Smooth muscle cell (in vitro differentiated cells): ENCODE results near the gene SNX6. TPM values are rescaled to one million over a fixed set of nuclear protein-coding genes. Genes with fewer than 3 reads are reported as not detected.
A peak's percentile ranks its signal among the peaks of the same experiment; 100 is the strongest.

Experiments
- DNase-seq: peaks from one replicate; lab custom pipeline; 2025; ENCODE audit not compliant: unreplicated experiment; lab: John Stamatoyannopoulos, UW
- H2AFZ ChIP-seq: fragments of 200-600 bp; sonication (generic); 2 replicates; pipeline ENCODE4 v1.6.0; 2016; ENCODE audit warnings: antibody characterized with exemption, low read depth, mild to moderate bottlenecking
- H3F3A ChIP-seq: fragments of 200-600 bp; sonication (generic); 2 replicates; pipeline ENCODE4 v1.6.0; 2017; ENCODE audit warnings: antibody characterized with exemption, low read depth
- H3K27ac ChIP-seq: fragments of 200-600 bp; sonication (generic); 2 replicates; pipeline ENCODE4 v1.5.1; 2016; ENCODE audit warnings: low read depth, mild to moderate bottlenecking
- H3K27me3 ChIP-seq: fragments of 200-600 bp; sonication (generic); 2 replicates; pipeline ENCODE4 v1.6.1; 2016; ENCODE audit warnings: low read depth, mild to moderate bottlenecking
- H3K36me3 ChIP-seq: fragments of 200-600 bp; sonication (generic); 2 replicates; pipeline ENCODE4 v1.5.1; 2016; ENCODE audit warnings: low read depth
- H3K4me1 ChIP-seq: fragments of 200-600 bp; sonication (generic); 2 replicates; pipeline ENCODE4 v1.5.1; 2016; ENCODE audit warnings: low read depth
- H3K4me2 ChIP-seq: fragments of 200-600 bp; sonication (generic); 2 replicates; pipeline ENCODE4 v1.6.0; 2016; ENCODE audit warnings: mild to moderate bottlenecking
- H3K4me3 ChIP-seq: fragments of 200-600 bp; sonication (generic); 2 replicates; pipeline ENCODE4 v1.5.1; 2016; ENCODE audit warnings: mild to moderate bottlenecking
- H3K79me2 ChIP-seq: fragments of 200-600 bp; sonication (generic); 2 replicates; pipeline ENCODE4 v1.6.0; 2016; ENCODE audit warnings: low read depth, mild to moderate bottlenecking
- H3K9ac ChIP-seq: fragments of 200-600 bp; sonication (generic); 2 replicates; pipeline ENCODE4 v1.6.0; 2016; ENCODE audit warnings: low read depth
- H3K9me3 ChIP-seq: fragments of 200-600 bp; sonication (generic); replicated peaks from 2 replicates; pipeline ENCODE4 v1.5.1; 2016; ENCODE audit warnings: low read depth
- H4K20me1 ChIP-seq: fragments of 200-600 bp; sonication (generic); 2 replicates; pipeline ENCODE4 v1.6.0; 2016; ENCODE audit warnings: low read depth
- WGBS: methylation state at CpG from one replicate; pipeline ENCODE4 v1.1.7; 2016; ENCODE audit warnings: low lambda C conversion rate; 5-methylcytosine and 5-hydroxymethylcytosine counted together
- polyA plus RNA-seq: library from polyadenylated mRNA; unstranded; fragments of >200 nt; fragmentation: Nextera tagmentation; extraction: Ambion mirVana; gene quantifications from 2 replicates; pipeline ENCODE4 v1.2.1, GENCODE V29; 2016
- total RNA-seq: library from RNA; depleted of rRNA; stranded (reverse); fragments of >200 nt; gene quantifications from 2 replicates; pipeline ENCODE4 v1.2.3, GENCODE V29; 2014
- TF ChIP-seq, protein P1 (sequence below): fragments of 200-600 bp; sonication (generic); IDR thresholded peaks from 2 replicates; pipeline ENCODE4 v1.5.1; 2017; ENCODE audit warnings: borderline replicate concordance, mild to moderate bottlenecking, antibody characterized with exemption; ENCODE audit not compliant: insufficient read depth, poor library complexity, severe bottlenecking

The SNX6 gene
- total and polyA plus RNA-seq, 2 experiments from 2014 or later, result 55.7 to 192 TPM

- no peak overlapping the region for H3K4me3 ChIP-seq
- DNase-seq, result no peak
- peak overlapping the region; percentile 95 for H3K27ac ChIP-seq
- no peak overlapping the region for H2AFZ ChIP-seq
- TF ChIP-seq, protein P1, sequence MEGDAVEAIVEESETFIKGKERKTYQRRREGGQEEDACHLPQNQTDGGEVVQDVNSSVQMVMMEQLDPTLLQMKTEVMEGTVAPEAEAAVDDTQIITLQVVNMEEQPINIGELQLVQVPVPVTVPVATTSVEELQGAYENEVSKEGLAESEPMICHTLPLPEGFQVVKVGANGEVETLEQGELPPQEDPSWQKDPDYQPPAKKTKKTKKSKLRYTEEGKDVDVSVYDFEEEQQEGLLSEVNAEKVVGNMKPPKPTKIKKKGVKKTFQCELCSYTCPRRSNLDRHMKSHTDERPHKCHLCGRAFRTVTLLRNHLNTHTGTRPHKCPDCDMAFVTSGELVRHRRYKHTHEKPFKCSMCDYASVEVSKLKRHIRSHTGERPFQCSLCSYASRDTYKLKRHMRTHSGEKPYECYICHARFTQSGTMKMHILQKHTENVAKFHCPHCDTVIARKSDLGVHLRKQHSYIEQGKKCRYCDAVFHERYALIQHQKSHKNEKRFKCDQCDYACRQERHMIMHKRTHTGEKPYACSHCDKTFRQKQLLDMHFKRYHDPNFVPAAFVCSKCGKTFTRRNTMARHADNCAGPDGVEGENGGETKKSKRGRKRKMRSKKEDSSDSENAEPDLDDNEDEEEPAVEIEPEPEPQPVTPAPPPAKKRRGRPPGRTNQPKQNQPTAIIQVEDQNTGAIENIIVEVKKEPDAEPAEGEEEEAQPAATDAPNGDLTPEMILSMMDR, result no peak
- no peaks in the 10 kb centered on the region for H3K27me3 ChIP-seq
- H3K9ac ChIP-seq, result no peak overlapping the region
- H3F3A ChIP-seq, result peaks cover 12% of the 10 kb centered on the region
- no peaks in the 10 kb centered on the region for H3K36me3 ChIP-seq
- no peaks in the 10 kb centered on the region for H4K20me1 ChIP-seq
- no peaks in the 10 kb centered on the region for H3K9me3 ChIP-seq
- no peaks in the 10 kb centered on the region for H3K79me2 ChIP-seq
- no peaks in the 10 kb centered on the region for H3K4me1 ChIP-seq
- peak overlapping the region; percentile 48 for H3K4me2 ChIP-seq
Observed at GRCh38 chr14:34649344-34649743, 19.4 kb upstream of the SNX6 start.

DNA sequence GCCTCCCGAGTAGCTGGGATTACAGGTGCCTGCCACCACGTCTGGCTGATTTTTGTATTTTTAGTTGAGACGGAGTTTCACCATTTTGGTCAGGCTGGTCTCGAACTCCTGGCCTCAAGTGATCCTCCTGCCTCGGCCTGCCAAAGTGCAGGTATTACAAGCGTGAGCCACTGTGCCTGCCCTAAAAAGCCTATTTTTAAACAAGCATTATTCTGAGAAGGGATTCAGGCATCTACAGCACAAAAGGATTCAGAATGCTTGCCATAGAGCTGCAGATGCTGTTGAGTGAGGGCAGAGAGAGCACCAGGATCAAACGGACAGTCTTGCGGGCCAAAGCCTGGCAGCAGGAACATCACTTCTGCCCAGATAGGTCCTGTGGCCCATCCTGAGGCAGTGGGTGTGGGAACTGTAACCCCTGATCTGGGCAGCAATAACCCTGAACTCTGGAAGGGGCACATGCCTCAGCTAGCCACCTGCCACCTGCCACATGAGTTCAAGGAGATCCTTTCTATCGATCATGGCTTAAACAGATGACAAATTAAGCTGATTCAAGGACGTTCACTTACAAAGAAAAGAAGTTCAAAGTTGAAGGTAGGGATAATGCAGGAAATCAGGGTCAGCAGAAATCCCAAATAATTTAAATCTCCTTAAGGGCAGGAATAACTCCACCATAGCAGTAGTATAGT lies 16.8 kb upstream of the SNX6 start:
- Histone ChIP-seq H3K4me2 (no peak overlapping the region), H3K9me3 (no peaks in the 10 kb centered on the region), H3K79me2 (no peaks in the 10 kb centered on the region), H3K27me3 (no peaks in the 10 kb centered on the region), H3F3A (peaks cover 12% of the 10 kb centered on the region), H3K4me1 (no peaks in the 10 kb centered on the region), H3K9ac (no peak overlapping the region), H3K4me3 (no peak overlapping the region), H4K20me1 (no peaks in the 10 kb centered on the region), H3K27ac (no peak overlapping the region), H2AFZ (no peak overlapping the region), H3K36me3 (no peaks in the 10 kb centered on the region)
- DNase-seq, result no peak
- TF ChIP-seq, protein P1, result no peak
- WGBS, result 95% methylated on average over 10 of the region's 10 CpGs

- H3K36me3 ChIP-seq, result no peaks in the 10 kb centered on the region
- H3K9ac ChIP-seq, result no peak overlapping the region
- WGBS, result 95% methylated on average over 6 of the region's 6 CpGs
- H3F3A ChIP-seq, result no peaks in the 10 kb centered on the region
- H3K27me3 ChIP-seq, result no peaks in the 10 kb centered on the region
- no peak overlapping the region for H2AFZ ChIP-seq
- H3K27ac ChIP-seq, result no peak overlapping the region
- TF ChIP-seq, protein P1, result no peak
- no peaks in the 10 kb centered on the region for H4K20me1 ChIP-seq
- H3K9me3 ChIP-seq, result no peaks in the 10 kb centered on the region
- H3K4me1 ChIP-seq, result no peaks in the 10 kb centered on the region
- DNase-seq, result no peak
- no peak overlapping the region for H3K4me3 ChIP-seq
- no peak overlapping the region for H3K4me2 ChIP-seq
- no peaks in the 10 kb centered on the region for H3K79me2 ChIP-seq
Observed at GRCh38 chr14:34643361-34643760, 13.4 kb upstream of the SNX6 start.

- Histone ChIP-seq H3K79me2 (no peaks in the 10 kb centered on the region), H3K4me1 (no peaks in the 10 kb centered on the region), H3K27ac (no peak overlapping the region), H4K20me1 (no peaks in the 10 kb centered on the region), H3K27me3 (no peaks in the 10 kb centered on the region), H3K4me3 (no peak overlapping the region), H3K9me3 (no peaks in the 10 kb centered on the region), H3K36me3 (no peaks in the 10 kb centered on the region), H3K9ac (no peak overlapping the region), H3F3A (no peaks in the 10 kb centered on the region), H3K4me2 (no peak overlapping the region), H2AFZ (no peak overlapping the region)
- TF ChIP-seq, protein P1, result no peak
- 91% methylated on average over 3 of the region's 3 CpGs for WGBS
- no peak for DNase-seq
Observed at GRCh38 chr14:34642595-34642994, 12.6 kb upstream of the SNX6 start.
